GM19395 (cell line): ENCODE data around the gene GPD1L.

ENCODE experiments used
- ATAC-seq: cut with Tn5 transposase; IDR thresholded peaks from one replicate; pipeline ENCODE4 v1.9.1; 2021; ENCODE audit warnings: mild to moderate bottlenecking, moderate library complexity; ENCODE audit not compliant: unreplicated experiment

GPD1L gene

DNA sequence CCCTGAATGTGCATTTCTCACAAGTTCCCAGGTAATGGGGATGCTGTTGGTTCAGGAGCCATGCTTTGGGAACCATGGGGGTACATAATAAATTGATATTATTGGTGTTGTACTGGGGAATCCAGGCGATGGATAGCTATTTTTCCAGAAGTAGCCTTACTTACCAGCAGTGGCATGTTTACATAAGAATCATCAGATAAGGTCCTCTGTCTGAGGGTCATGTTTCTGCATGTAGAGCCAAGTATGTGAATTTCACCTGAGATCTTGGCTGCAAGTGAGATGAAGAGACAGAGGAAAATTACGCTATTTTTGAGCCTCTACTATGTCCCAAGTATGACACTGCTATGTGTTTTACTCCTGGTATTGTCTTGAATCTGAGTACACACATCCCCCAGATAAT, 26.3 kb downstream of the GPD1L start:
- no peak for ATAC-seq

DNA sequence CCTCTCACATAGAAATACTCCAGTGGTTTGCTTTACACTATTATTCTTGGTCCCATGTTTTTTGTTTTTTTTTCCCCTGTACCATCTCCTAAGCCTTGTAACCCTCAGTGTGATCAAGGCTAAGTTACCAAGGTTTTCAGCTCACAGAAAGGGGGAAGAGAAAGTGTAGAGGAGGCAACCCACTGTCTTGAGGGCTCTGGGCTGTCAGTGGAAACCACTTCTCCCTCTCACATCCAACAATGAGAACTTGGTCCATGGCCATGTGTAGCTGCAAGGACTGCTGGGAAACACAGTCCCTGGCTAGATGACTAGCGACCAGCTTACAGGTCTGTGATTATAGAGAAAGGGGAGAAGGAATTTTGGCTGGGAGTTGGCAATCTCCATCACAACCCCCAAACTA, 30.3 kb downstream of the GPD1L start:
- no peak for ATAC-seq

DNA sequence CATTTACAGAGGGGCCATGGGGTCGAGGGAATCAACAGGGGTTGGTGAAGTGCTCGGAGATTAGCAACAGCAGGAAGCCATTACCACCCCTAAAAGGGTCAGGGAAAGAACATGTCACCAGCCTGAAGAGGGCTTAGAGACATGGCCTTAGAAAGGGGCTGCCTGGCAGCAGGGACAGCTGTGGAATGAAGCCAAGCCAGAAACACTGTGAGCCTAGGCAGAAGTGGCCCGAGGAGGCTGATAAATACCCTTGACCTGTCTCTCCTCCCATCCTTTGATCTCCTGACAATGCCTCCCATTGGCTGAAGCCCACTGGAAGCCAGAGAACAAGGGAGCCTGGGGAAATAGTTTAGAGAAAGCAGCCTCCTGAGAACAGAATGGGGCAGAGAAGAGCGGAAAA, 31.4 kb downstream of the GPD1L start:
- no peak for ATAC-seq

DNA sequence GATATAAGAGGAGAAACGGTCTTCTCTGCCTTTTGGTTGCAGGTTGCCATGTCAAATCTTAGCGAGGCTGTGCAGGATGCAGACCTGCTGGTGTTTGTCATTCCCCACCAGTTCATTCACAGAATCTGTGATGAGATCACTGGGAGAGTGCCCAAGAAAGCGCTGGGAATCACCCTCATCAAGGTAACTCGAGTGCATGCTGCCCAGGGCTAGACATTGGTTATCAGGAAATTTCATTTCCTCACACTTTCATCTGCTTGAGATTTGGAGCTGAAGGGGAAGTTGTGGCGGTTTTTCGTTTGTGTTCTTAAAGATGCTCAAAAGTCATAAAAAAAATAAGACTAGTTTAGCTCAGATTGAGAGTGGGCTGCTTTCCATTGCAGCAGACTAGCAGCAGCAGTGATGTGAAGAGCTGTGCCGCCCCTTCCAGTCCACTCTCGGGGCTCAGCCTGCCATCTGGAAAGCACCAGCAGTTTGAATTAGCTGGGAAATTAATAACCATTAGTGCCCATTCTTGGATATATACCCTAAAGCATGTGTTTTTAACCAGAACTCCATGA, 32.2 kb downstream of the GPD1L start:
- no peak for ATAC-seq

DNA sequence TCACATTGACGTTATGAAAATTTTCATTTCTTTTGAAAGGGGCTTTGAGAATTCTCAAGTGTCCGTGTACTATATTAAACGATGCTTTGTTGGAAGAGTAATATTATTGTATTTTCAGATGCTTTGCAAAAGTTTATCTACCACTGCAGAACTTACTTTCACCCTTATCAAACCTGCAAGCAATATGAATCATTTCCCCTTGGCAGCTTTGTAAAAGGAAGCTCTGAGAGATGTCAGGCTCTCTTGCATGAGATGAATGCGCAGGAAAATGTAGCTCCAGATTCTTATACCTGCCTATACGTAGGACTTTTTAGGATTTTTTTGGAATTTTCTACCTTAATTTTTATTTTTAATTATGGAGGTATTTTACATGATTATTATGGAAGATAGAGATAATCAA, 34.5 kb downstream of the GPD1L start:
- no peak for ATAC-seq

DNA sequence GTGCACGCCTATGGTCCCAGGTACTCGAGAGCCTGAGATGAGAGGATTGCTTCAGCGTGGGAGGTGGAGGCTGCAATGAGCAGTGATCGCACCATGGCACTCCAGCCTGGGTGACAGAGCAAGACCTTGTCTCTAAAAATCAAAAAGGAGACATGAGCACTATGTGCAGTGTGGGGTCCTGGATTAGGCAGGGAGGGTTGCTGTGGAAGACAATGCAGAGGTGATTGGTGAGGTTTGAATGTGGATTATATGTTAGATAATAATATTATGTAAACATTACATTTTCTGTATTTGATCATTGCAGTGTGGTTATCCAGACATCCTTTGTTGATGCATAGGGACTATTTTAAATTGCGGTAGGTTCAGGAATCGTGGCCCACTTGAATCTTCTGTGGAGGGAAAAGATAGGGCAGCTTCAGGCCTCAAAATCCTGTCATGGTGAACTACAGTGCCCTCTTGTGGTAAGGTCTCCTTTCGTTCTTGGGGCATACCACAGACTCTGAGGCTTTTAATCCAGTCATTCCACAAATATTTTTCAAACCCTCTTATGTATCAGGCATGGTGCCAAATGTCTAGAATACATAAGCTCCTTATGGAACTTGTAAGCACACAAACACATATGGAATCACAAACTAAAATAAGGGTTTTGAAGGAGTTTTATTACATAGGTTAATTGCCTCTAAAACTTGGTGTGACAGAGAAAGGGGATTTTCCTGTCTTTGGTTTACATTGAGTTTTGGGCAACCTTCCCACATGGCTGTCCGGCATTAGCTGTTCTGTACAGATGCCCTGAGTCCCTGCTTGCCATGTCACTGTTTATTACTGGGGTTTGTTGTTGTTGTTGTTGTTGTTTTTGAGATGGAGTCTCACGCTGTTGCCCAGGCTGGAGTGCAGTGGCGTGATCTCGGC, 37.7 kb downstream of the GPD1L start:
- ATAC-seq = peak; percentile 81

DNA sequence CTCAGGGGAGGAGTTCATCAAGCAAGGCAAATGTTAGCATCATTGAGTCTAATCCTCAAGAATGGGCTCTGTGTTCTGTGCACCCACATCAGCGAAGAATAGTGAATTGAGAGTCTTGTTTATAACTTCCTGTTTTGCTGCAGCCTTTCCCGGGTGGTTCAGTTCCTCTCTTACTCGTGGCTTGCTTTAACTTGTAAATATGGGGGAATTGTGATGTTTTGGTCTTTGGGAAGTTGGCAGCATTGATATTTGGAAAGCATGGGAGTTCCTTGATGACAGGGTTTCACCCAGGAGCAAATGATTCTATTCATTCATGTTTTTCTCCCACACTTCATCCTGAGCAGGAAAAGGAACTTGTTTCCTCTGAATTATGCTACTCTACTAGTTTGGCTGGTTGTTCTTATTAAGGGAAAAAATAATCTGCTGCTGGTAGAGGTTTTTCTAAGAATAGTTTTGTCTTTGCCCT, 40.4 kb downstream of the GPD1L start:
- no peak for ATAC-seq

DNA sequence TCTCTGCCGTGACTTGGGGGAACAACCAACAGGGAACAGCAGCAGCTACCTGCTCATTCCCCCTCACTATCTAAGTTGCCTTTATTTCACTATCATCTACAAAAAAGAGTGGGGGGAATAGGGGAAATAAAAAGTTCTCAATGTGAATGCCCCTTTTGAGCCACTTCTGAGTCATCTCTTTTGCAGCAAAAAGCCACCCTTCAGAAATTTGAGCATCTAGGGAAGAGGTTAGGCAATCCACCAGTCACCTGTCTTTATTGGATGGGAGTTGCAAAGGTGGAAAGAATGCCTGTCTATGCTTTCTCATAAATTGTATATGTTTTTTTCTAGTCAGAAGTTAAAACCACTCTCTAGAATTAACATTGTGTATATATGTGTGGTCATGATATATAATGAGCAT, 41.1 kb downstream of the GPD1L start:
- no peak for ATAC-seq

DNA sequence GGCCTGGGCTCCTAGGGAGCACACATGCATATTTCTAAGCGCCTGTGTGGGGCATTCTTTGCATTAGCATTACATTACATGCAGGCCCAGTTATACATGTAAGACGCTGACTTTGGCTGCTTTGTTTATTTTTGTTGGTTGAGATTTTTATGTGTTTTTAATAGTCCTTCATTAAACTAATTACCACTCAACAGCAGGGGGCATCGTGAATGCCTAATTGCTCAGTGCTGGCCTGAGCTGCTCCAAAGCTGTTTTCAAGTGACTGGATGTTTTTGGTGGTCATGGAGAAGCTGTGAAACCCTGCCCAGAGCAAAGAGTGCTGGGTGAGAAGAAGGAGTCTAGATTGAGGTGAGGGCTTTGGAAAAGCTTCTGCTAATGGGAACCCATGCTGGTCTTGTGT, 41.5 kb downstream of the GPD1L start:
- no peak for ATAC-seq

DNA sequence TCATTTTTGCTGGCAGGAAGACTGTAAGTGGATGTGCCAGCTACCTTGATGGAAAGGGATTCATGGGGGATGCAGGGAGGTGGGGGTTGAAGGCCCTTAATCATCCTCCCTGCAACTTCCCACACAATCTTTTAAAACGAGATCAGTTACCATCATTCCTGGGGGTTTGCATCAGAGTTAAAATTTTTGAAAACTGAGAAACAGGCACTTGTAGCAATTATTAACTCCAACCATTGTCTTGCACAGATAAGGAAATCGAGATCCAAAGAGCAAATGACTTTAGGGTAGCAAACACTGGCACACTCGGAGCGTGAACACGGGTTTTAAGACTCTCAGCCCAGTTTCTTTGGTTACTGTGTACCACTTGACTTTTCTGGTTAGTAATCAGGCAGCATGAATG, 41.9 kb downstream of the GPD1L start:
- ATAC-seq = no peak

DNA sequence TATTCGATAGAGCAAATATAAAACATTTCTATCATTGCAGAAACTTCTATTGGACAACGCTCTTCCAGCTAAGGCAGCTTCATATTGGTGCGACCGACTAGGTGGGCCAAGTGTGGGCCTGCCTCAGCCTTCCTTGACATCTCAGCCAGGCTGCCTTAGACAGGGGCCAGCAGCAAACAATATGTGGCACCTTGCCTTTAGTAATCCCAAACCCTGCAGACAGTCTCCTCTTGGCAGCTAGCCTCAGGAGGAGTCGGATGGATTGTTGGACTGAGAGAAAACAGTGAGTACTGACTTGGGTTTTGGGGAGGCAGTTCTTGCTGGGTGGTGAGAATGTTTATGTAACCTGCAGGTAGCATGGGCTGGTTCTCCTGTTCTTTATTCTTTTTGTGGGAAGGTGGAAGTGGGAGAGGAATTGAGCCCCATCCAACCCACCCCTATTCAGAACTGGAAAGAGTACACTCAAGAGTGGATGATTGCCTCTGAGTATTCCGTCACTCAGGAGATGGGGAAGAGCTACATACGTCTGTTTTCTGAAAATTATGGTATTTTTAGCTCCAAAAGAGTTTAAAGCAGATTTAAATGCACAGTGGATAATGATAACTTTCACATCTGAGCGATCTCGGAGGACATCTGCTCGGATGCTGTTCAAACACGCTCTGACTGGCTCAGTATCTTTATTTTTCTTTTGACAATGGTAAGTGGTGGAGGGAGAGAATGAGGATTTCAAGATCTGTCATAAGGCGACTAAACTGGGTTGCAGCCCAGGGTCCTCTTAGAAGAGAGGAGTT, 47.2 kb downstream of the GPD1L start:
- ATAC-seq = no peak

DNA sequence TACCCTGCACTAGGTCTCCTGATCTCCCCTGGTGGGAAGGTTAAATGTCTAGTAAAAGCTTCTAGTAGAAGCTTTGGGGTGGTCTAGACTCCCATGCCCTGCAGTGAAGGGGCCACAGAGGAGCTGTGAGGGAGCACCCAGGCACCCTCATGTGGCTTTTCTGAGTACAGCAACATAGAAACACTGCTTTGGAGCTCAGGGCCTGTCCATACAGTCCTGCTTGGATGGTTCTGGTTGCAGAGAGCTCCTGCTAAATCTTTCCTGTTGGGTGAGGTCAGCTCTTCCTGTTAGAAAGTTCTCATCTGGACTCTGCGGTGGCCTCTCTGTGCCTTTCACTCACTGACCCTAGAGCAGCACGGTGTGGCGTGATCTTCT, 47.8 kb downstream of the GPD1L start:
- ATAC-seq = no peak

DNA sequence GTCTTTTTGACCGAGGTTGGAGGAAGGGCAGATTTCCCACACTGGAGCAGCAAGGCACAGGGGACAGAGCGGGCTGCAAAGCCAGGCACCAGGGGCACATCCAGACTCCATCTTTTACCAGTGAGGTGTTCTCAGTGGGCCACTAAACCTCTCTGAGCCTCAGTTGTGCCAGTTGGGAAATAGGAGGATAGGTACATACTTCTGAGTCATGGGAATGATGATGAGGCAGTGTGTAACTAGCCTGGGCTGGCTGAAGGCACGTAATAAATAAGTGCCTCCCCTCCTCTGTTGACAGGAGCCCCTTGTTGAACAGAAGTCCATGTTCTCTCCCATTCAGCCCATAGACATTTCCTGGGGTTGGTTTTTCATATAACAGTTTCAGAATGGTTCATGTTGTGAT, 48.7 kb downstream of the GPD1L start:
- no peak for ATAC-seq

DNA sequence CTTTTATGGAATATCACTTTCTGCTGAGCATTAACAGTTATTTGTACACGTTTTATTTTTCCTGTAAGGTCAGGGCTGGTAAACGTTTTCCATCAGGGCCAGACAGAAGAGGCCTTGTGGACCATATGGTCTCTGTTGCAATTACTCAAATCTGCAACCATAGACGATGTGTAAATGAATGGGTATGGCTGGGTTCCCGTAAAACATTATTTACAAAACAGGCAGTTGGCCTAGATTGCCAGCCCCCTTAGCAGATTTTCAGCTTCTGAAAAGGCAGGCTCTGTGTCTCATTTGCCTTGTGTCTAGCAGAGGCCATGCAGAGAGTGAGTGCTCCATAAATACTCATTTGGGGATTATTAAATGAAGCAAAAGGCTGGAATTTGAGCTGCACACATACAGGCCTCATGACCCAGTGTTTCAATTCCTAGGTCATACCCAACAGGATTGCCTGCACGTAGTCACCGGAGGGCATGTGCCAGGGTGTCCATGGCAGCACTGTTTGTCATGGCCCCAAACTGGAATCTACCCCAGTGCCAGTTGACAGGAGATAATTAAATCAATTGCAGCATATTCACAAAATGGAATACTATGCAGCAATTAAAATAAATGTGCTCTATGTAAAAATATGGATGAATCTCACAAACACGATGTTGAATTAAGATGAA, 51.3 kb downstream of the GPD1L start:
- no peak for ATAC-seq

DNA sequence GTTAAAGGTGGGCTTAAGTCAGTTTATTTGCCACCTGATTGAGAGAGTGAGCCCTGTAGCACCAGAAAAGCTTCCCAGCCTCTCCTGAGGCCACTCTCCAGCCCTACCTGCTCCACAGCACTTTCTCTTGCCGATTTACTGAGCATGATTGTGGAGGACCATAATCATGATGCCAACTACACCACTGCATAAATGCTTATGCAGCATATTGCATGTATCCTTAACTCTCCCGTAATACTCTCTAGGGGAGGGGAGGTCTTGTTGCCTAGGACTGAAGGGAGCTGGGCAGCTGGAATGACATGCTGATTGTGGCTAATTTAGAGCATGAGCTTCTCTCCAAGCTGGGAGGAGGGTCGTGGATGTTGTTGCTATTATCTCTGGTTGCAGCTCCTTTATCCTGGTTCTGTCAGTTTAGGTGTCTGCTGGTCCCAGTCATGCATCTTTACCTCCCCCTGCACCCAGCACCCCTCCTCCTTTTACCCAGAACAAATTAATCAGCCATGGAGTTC, 54.3 kb downstream of the GPD1L start:
- no peak for ATAC-seq

DNA sequence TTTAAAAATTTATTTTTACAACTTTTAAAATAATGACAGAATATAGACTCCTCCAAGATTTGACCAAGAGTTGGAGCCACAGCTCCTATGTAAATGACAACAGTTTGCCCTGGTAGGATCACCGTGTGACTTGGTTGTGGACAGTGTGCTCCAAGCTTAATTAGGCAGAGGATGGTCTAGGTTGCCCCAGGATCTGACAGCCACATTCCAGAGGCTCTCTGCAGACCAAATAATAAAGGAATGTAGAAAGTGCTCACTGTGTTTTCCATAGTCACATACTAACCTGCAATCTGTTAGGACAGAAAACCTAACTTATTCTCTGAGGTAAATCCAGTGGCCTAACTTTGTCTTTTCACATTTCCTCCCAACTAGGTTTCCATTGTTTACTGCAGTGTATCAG, 59.0 kb downstream of the GPD1L start:
- no peak for ATAC-seq

DNA sequence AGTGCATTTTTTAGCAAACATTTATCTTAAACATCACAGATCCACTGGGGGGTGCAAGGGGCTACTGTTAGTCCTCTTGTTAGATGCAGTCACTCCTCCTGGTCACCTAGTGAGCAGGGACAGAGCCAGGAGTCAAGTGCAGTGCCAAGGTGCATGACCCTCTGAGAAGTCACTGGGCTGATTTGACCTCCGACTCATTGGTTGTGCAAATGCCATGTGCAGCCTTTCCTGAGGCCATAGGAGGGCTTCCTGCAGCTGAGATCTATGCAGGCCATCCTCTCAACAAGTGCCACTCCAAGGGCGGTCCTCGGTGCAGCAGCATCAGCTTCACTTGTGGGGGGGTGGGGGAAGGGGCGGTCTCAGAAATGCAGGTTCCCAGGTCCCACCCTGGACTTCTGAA, 60.2 kb downstream of the GPD1L start:
- ATAC-seq = no peak

DNA sequence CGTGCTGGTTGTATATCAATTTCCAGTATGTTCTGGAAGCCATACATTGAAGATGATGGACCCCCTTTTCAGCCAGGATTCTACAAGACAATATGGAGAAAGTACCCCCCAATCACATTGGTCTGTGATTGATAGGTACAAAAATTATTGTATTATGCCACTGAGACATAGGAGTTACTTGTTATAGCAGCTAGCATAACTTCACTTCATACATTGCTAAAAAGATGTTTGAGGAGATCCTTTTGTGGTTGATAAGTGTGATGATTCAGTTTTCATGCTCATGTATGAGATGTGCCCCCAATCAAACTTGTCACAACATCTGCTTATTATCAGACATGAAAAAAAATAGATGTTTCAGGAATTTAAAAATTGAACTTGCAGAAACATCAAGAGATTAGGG, 66.0 kb downstream of the GPD1L start:
- ATAC-seq = no peak

DNA sequence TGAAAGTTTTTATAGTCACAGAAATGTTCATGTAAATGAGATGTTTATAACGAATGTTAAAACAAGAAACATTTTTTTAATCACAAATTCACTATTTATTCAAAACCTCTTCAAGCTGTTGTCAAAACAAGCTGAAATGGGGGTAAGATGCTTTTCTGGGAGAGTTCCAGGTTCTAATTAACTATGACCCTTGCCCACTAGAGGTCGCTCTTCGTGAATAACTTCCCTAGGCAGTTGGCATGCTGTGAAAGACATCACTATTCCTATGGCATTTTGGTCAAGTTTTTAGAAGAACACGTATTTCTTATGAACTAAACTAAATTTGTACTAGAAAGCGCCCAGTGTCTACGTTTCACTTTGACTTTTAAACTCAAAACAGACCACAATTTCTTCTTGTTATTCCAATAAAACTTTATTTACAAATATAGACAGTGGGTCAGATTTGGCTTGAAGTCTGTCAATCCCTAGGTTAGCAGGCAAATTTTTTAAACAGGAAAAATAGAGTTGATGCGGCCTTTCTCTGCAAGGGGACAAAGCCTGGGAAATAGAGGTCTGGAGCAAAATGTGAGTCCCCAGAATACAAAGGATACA, 69.3 kb downstream of the GPD1L start:
- ATAC-seq = no peak

DNA sequence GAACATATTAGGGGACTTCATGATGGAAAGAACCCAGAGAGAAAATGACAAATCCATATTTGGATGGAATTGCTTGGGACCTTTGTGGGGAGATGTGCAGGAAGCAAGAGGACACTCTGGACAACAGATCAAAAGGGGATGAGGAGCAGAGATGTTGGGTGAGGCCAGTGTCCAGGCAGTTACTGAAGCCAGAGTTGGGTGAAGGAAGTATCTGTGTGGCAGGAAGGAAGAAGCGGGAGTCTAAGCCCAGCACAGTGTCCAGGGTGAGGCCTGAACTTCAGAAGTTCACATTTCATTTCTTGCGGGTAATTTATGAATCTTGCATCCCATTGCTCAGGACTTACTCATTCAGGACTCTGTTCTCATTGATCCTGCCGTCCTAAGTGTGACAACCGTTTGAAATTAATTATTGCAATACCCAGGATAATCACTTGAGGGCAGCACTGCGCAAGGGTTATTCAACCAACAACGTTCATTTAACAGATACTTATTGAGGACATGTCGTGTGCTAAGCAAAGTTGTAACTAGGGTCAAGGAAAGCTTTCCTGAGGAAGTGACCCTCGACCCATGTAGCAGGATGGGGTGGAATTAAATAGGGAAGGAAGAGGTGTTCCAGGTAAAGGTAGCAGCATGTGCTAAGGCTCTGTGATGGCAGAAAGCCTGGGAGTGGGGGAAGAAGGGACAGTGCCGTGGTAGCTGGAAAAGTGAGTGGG, 70.7 kb downstream of the GPD1L start:
- peak; percentile 50 for ATAC-seq
